HG03103 (cell line): ENCODE results near the gene LCA5L.
A peak's percentile ranks its signal among the peaks of the same experiment; 100 is the strongest.
"Not testable (repeated sequence)": the region's sequence is repeated elsewhere in the genome, so short reads cannot be mapped to it uniquely, and the experiment has no call there.

ENCODE experiments used
- ATAC-seq: cut with Tn5 transposase; IDR thresholded peaks from one replicate; pipeline ENCODE4 v1.9.1; 2021; ENCODE audit warnings: low read depth; ENCODE audit not compliant: unreplicated experiment

LCA5L gene

DNA sequence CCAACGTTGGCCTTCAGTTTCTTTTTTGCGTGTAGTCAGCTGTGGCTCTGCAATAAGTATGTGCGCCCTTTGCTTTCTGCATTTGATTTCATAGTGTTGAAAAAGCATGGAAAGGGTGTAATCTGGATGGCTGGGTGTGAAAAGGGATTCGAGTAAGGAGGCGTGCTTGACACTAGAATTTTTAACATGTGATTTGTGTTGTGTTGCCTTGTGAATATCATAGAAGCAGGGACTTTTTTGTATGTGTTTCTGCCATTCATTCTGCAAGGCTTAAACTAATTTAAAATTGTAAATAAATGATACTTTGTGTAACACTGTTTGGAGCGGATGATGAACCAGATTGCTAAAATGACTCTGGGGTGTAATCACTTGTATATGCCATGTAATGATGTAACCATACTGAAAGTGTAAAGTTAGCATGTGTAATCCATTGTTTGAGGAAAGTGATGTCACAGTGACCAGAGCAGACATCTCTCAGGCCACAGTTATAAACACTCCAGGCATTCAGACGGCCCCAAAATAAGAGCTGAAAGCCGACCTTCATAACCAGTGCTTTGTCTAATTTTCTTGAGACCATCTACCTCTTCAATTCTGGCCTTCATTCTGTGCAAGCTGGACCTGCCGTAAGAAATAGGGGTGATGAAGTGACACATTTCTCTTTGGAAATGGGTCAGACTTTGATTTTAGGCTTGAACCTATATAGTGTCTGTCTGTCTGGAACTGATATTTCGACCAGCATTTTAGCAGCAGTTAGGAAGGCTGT lies 6.8 kb upstream of the LCA5L start:
- no peak for ATAC-seq

DNA sequence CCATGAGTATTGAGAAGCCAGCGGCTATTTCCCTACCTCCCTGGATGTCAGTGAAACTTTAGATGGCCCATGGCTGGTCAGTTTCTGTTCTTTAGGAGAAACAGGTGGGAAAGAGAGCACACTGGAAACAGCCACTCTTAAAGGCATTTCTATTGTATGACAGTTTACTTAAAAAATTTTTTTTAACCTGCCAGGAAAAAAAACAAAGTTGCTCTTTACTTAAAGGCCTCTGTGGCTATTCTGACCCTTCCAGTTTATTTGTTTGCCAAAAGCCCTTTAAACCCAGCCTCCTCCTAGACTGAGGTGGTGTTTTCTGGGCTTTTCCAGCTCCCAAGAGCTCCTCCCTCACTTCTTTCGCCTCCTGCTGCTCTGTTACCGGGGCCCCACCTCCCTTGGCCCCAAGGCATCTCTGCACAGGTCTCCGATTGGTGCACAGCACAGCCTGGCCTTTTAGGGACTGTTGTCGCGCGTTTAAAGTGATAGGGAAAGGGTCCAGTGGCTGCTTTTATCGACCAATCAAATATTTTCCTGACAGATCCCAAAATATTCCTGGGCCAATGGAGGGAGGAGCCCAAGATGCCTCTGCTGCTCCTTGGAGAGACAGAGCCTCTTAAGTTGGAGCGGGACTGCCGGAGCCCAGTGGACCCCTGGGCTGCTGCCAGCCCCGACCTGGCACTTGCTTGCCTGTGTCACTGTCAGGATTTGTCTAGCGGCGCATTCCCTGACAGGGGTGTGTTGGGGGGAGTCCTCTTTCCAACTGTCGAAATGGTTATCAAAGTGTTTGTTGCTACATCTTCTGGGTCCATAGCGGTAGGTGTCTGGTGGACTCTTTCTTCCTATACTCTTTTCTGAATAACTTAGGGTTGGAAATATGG lies 6.0 kb upstream of the LCA5L start, which contains the start of gene SH3BGR:
SH3BGR (plus strand) TSS at position 639 of the 875 bp plus-strand sequence; CDS start at position 766, 127 bp downstream.
- ATAC-seq = no peak

DNA sequence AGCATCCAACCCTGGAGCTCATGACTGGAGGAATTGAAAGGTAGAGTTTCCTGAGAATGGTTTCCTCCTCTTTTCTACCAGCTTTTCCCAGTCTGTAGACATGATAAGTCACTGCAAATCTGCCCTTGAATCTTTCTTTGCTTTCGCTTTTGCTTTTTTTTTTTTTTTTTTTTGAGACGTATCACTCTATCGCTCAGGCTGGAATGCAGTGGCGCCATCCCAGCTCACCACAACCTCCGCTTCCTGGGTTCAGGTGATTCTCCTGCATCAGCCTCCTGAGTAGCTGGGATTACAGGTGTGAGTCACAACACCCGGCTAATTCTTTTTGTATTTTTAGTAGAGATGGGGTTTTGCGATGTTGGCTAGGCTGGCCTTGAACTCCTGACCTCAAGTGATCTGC lies 1.7 kb upstream of the LCA5L start:
- ATAC-seq = no peak

DNA sequence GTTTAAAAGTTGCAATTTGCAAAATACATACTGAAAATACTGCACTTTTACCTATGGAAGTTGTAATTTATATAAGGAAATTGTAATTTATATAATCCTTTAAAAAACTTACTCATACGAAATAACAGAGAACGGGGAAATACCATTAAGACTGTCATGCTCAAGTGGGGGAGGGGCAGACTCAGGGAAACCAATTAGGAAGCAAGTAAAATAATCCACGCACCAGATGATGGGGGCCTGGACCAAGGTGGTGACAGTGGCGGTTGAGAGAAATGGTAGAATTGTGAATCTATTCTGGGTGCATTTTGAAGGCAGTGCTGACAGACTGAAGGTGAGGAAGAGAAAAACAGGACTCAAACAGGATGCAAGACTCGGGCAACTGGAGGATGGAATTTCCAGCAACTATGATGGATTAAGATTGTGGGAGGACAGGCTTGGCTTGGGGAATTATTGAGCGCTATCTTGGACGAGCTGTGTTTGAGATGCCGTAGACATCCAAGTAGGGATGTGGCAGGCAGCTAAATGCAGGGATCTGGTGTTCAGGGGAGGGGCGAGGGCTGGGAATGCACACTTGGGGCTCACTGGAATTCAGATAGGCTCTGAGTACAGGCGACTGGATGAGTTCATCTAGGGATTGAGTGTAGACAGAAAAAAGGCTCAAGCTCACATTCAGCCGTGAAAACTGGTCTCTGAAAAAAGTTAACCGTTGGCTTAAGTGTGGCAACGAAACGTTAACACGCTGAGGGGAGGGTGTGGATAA lies 977 bp downstream of the LCA5L start:
- no peak for ATAC-seq

DNA sequence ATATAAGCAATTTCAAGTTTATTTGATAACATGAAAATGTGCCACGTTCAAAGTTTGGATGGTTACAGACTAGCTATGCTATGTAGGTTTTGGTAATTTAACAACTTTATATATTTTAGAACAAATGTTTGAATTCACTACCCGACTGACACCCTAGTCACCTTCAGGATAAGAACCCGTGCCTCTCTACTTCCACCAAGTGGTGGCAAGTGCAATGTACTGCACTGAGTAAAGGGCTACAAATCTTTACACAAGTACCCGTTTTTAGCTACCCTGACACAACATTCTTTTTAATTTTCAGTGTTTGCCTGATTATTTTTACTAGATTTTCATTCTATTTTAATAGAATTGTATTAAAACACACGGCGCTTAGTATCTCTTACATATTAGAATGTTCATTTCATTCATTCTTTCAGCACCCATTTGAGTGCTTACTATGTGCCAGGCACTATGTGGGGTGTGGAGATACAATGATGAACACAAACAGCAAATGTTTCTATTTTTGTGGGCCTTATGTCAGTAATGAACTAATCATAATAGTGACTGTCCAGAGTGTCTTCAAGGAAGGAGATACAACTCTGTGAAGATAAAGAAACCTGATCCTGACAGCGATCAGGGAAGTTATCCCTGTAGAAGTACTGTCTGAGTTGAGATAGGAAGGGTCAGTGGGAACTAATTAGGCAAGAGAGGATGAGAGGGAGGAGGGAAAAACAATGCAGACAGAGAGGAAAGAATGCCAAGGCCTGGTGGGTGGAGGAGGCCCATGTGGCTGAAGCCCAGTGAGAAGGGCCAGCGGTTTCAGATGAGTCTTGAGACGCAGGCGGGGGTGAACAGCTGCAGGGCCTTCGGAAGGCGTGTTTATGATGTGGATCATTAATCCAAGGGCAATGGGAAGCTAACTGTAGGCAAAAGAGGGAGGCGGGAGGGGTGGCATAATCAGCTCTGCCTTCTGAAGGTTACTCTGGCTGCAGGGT lies 3.8 kb downstream of the LCA5L start:
- ATAC-seq = peak; percentile 45

DNA sequence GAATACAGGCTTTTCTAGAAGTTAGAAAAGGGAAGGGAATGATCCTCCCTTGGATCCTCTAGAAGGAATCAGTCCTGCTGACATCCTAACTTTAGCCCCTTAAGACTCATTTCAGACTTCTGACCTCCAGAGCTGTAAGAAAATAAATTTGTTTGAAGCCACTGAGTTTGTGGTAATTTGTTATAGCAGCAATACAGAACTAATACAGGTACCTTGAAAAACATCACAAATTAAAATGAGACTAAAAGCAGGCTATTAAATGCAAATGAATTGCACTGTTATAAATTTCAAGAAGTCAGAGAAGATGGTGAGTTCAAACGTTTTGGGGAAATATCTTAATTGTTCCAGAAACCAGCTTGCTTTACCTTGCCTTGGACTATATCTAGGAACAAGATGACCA lies 6.3 kb downstream of the LCA5L start:
- no peak for ATAC-seq

DNA sequence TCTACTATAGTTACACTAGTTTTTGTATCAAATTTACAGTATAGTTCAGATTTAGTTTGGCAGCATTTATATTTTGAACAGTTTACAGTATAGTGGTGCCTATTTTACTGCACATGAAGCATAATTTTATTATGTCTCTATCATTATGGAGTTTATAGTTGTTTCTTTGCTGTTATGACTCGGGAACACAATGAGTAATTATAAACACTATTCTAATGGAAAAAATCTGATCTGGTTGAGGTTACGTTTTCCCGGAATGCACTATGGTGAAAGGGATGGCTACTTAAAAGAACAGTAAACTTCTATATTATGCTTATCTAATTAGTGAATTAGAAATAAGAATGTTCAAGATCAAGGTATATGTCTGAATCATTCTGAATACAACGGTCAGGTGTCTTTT lies 10.6 kb downstream of the LCA5L start:
- ATAC-seq = no peak

DNA sequence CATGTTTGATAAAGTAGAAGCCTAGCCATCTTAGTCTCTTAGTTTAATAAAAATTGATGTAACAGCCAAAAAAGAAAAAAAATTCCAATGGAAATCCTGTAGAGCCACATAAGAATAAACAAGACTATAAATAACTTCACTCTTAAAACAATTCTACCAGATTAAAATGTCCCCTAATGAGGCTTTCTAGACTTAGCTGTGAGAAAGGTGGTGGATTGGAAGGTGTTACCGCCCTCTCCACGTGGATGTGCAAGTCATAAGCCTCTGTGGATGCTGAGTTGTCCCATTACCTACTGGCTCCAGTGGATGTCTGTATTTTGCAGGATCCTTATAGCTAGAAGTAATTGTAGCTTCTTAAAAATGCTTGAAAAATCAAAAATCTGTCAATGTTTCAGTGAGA lies 14.6 kb downstream of the LCA5L start:
- no peak for ATAC-seq

DNA sequence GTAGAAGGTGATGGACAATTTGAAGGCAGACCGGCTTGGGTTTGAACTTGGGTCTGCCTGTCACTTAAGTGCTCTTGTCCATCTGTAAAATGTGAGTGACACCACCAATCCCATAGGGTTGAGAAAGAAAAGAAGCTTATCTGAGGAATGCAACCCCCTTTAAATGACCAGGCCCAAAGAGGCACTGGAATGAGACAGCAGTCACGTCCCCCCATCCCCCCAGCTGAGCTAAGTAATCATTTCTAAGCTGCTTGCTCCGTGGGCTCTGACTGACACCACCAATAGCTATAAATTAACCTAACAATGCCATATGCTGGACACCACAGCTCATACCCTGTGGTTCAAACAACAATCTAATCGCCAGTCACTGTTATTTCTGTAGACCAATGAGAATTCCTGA lies 15.1 kb downstream of the LCA5L start:
- no peak for ATAC-seq

DNA sequence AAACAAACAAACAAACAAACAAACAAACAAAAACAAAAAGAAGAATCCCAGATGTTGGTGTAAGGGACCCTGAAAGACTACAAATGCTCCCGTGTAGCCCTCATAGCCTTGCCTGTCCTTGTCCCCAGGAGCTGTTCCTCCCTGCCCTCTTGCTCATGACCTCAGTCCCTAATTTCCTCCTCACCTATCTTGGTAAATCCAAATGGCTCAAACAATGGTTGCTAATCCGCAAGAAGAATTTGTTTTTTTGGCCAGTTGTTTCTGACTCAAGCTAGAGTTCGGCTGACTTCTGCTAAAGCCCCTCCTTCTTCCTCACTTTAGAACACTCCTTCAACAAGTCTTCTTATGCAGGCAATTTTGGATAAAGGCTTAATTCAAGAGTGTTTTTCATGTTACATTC lies 15.6 kb downstream of the LCA5L start:
- no peak for ATAC-seq

DNA sequence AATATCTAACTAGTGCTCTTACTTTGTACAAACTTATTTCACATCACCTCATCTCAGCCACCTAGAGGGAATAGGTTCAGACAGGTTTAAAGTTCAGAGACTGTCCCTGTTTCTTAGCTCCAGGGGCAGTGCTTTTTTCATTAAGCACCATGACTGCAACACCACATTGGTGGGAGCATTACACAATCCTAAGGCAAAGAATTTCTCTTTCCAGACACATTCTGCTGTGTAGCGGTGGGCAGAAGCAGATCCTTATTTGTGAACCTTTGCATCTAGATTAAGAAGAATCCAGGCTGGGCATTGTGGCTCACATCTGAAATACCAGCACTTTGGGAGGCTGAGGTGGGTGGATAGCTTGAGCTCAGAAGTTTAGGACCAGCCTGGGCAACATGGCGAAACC lies 16.1 kb downstream of the LCA5L start:
- ATAC-seq = no peak

DNA sequence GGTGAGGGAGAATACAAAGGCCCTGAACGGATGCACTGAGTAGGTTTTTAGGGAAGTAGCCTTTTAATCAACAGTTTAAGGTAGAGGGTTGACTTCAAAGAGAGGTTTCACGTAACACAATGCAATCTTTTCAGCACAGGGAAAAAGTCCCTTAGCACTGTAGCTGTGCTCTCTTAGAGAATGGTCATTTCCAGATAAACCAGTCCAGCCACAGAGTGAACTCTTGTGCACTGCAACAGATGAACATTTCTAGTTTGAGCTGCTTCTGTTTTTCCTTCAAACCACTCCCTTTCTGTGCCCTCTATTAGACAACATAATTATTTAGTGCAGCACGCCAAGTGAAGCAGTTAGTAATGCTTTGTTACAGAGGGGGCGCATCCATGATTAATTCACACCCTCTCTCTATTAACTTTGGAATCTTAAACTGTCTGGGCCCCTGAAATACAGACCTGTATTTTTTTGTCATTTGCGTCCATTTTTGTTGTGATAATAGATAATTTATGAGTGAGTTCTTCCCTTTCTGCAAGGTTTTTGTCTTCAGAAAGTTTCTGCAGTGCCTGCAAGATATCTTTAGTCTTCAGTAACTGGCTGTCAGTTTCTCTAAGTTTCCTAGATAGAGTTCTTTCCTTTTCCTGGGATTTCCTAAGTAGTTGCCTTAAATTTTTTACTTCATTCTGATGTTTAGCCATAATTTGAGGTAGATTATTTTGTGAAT lies 22.9 kb downstream of the LCA5L start:
- no peak for ATAC-seq

DNA sequence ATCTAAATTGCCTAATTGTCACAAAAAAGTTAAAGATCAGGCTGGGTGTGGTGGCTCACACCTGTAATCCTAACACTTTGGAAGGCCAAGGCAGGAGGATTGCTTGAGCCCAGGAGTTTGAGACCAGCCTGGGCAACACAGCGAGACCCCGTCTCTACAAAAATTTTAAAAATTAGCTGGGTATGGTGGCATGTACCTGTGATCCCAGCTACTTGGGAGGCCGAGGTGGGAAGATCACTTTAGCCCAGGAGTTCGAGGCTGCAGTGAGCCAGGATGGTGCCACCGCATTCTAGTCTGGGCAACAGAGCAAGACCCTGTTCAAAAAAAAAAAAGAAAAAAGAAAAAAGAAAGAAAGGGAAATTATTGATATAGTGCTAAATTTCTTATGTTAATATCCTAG lies 26.4 kb downstream of the LCA5L start:
- not testable (repeated sequence) for ATAC-seq

DNA sequence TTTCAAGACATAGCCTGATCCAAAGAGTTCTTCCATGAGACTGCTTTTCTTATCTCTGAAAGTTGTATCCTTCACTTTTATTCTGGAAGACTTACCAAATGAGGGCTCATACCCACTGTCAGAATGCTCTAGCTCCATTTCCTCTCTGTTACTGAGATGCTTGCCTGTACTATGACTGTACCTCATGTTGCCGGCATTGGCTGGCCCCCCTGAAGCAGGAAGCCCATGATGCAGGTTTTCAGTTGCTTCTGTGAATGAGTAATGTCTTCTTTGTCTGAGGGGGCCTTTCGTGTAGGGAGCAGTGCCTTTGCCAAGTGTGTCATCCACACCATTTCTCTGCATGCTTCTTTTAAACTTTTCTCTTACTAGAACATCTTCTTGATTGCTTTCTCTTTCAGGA lies 39.5 kb downstream of the LCA5L start:
- ATAC-seq = no peak

DNA sequence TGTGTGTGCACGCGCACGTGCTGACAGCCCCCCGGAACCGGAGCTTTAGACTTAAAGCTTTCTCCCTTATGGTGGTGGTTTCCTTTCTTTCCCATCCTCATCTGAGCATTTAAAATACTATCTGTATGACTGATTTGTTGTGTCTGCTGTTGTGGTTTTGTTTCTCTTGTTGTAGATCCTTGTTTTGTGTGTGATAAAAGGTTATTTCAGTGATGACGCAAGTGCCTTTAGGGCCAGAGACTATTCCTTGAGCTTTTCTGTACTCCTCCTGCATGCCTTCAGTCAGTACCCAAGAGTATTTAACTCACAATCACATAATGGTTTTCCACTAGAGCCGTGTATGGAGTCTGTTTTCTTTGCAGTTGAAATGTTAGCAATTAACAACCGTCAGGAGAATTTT lies 45.4 kb downstream of the LCA5L start:
- ATAC-seq = no peak

DNA sequence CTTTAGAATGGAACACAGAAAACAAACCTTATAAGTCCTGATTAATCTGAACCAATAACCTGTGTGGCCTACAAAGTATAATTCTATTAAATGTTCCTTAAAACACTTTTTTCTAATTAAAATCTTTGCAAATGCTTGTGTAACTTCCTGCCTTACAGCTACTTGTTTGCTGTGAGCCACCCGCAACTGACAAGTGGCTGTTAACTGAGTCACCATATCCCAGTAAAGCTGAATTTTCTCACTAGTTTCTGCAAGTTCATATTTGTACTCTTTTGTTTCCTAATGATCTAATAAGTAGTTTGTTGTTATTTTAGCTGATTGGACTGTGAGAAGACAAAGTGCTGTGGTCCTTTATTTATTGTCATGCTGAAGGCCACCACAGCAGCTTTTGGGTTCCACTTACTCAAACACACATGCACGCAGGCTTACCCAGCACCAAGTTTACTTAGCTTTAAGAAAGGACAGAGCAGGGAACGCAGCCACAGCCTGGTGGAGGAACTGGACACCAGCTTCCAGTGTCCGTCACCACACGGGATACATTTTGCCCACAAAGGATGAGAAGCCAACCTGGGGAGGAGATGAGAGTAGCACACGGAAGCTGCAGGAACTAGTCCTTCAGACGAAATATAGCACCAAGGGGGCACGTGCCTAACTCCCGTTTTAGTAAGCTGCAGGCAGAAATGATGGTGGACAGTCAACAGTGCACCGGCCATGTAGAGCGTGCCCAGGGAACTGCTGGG lies 47.8 kb downstream of the LCA5L start:
- no peak for ATAC-seq

DNA sequence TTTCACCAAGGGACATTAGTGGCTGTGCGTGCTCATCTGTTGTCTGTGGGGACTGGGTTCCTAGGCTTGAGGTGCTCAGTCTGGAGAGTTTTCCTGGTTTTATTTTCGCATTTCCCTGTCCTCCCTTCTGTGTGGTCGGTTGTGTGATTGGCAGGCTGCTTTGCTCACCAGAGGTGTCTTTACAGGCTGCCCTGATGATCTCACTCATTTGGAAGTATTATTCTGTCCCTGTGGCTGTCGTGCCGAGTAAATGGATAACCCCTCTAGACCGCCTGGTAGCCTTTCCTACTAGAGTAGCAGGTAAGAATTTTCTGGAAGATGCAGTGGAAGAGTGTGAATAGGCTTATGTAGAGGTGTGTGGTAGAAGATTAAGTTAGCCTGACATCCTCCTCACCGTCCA lies 52.6 kb downstream of the LCA5L start:
- ATAC-seq = no peak

DNA sequence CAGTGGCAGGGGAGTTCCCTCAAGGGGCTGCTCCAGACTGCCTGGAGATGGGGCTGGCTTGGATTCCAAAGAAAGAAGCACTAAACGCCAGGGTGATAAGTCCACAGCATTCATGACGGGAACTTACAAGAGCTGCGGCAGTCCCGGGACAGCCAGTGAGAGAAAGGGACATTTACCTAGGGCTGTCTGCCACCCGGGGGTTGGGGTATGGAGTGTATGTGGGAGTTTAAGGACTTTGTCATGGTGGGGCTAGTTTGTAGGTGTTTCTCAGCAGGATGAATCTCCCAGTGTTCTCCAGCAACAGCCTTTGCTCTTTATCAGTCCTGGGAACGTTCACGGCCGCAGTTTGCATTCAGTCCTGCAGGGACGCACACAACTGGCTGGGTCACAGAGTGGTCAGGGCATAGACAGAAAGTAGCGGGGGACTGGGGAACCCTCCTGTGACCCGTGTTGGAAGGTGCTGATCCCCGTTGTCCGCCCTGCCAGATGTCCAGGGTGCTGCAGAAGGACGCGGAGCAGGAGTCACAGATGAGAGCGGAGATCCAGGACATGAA lies 55.3 kb downstream of the LCA5L start:
- ATAC-seq = no peak
